Measurements from ENCODE around the gene USP2. TPM values are rescaled to one million over a fixed set of nuclear protein-coding genes. Genes with fewer than 3 reads are reported as not detected.

Gene USP2
- total RNA-seq, 1 donor from 2014 or later: 0.24 TPM

GRCh38 chr11:119316016-119316728 lies 65.3 kb downstream of the USP2 start:
- H3K27ac Mint-ChIP-seq: no peak overlapping the region
- peaks cover 26% of the 10 kb centered on the region for H3K27me3 Mint-ChIP-seq
- H3K4me3 Mint-ChIP-seq: peak overlapping the region; percentile 73
- intact Hi-C loops (cut with micrococcal nuclease): loop anchor here (5.0 kb wide), 1 partner anchor 319 kb away; the partner anchor contains the start of gene CENATAC
- H3K4me1 Mint-ChIP-seq: peaks cover 39% of the 10 kb centered on the region
- no peak for TF ChIP-seq CTCF (IDR thresholded peaks at IDR 0.05)
- no peak for DNase-seq
- CTCF ChIA-PET: interaction anchor here (1.6 kb wide), 1 partner anchor 22 kb away, joined by 3 read pairs; no protein-coding TSS in a partner anchor
- no peaks in the 10 kb centered on the region for H3K9me3 Mint-ChIP-seq
- no peak for ATAC-seq (ENCODE audit: low read depth)
- POLR2A ChIA-PET: interaction anchor here (0.8 to 1.5 kb wide), 2 partner anchors 22 to 147 kb away, joined by 3 read pairs; no protein-coding TSS in a partner anchor
- no peaks in the 10 kb centered on the region for H3K36me3 Mint-ChIP-seq (ENCODE audit: low read depth)

GRCh38 chr11:119315131-119316015 lies 66.1 kb downstream of the USP2 start:
- POLR2A ChIA-PET: interaction anchor here (1.5 kb wide), 1 partner anchor 146 kb away, joined by 3 read pairs; no protein-coding TSS in a partner anchor
- Mint-ChIP-seq H3K27me3 (peaks cover 26% of the 10 kb centered on the region), H3K36me3 (ENCODE audit: low read depth) (no peaks in the 10 kb centered on the region), H3K4me1 (peaks cover 39% of the 10 kb centered on the region), H3K27ac (no peak overlapping the region), H3K9me3 (no peaks in the 10 kb centered on the region), H3K4me3 (peak overlapping the region; percentile 73)
- no peak for DNase-seq
- CTCF ChIA-PET: interaction anchor here (1.1 to 1.6 kb wide), 3 partner anchors 8 to 23 kb away, joined by 3 read pairs; no protein-coding TSS in a partner anchor
- intact Hi-C loops (cut with micrococcal nuclease): loop anchor here (1.0 to 5.0 kb wide), 3 partner anchors 8 to 318 kb away; partner anchors contain the start of genes CENATAC and RNF26
- no peak for TF ChIP-seq CTCF (IDR thresholded peaks at IDR 0.05)
- ATAC-seq (ENCODE audit: low read depth): peak; percentile 75

- Mint-ChIP-seq H3K27me3 (peaks cover 22% of the 10 kb centered on the region), H3K9me3 (no peaks in the 10 kb centered on the region), H3K4me1 (peaks cover 35% of the 10 kb centered on the region), H3K27ac (no peak overlapping the region), H3K36me3 (ENCODE audit: low read depth) (peaks cover 1% of the 10 kb centered on the region), H3K4me3 (peak overlapping the region; percentile 73)
- ATAC-seq (ENCODE audit: low read depth): no peak
- POLR2A ChIA-PET: no interaction called here
- intact Hi-C loops (cut with micrococcal nuclease): loop anchor here (1.0 to 5.0 kb wide), 3 partner anchors 9 to 317 kb away; partner anchors contain the start of genes CENATAC and RNF26
- TF ChIP-seq CTCF (IDR thresholded peaks at IDR 0.05): no peak
- DNase-seq: no peak
- CTCF ChIA-PET: interaction anchor here (0.6 to 1.6 kb wide), 4 partner anchors 8 to 220 kb away, joined by 3 to 5 read pairs (median 3); no protein-coding TSS in a partner anchor
Measured at GRCh38 chr11:119314726-119315125, 66.8 kb downstream of the USP2 start.

GRCh38 chr11:119310682-119311052 lies 70.8 kb downstream of the USP2 start:
- ATAC-seq (ENCODE audit: low read depth) (no peak), DNase-seq (no peak)
- TF ChIP-seq CTCF (IDR thresholded peaks at IDR 0.05): no peak
- intact Hi-C loops (cut with micrococcal nuclease): no loop called here
- ChIA-PET CTCF (interaction anchor here (0.9 kb wide), 1 partner anchor 11 kb away, joined by 3 read pairs; no protein-coding TSS in a partner anchor), POLR2A (no interaction called here)
- Mint-ChIP-seq H3K9me3 (no peaks in the 10 kb centered on the region), H3K27ac (no peak overlapping the region), H3K36me3 (ENCODE audit: low read depth) (peaks cover 10% of the 10 kb centered on the region), H3K4me1 (peaks cover 13% of the 10 kb centered on the region), H3K27me3 (peaks cover 9% of the 10 kb centered on the region), H3K4me3 (no peak overlapping the region)

Data from activated B cell treated with CpG ODN at 0.5 μM for 24 hours (primary cell).